Large intestine (tissue), 12 donors: ENCODE measurements around the gene ZNF594. TPM values are rescaled to one million over a fixed set of nuclear protein-coding genes. Genes with fewer than 3 reads are reported as not detected.
A peak's percentile ranks its signal among the peaks of the same experiment; 100 is the strongest.
"Not testable (repeated sequence)": the region's sequence is repeated elsewhere in the genome, so short reads cannot be mapped to it uniquely, and the experiment has no call there.

Experiments
- DNase-seq, 2 donors: peaks; one replicate each; pipeline versions ENCODE4 v3.0.0 to v3.0.0-alpha.2; 2013
- H3K27ac ChIP-seq: one replicate; pipeline ENCODE4 v1.5.1; 2013; ENCODE audit warnings: low read length
- H3K27me3 ChIP-seq: 2 replicates; pipeline ENCODE4 v1.6.1; 2013; ENCODE audit warnings: low read length; ENCODE audit not compliant: control insufficient read depth, insufficient read depth
- H3K36me3 ChIP-seq: 2 replicates; pipeline ENCODE4 v1.6.1; 2013; ENCODE audit warnings: low read length; ENCODE audit not compliant: control insufficient read depth, insufficient read depth
- H3K4me1 ChIP-seq: one replicate; pipeline ENCODE4 v1.6.1; 2013; ENCODE audit warnings: low read length; ENCODE audit not compliant: control insufficient read depth, insufficient read depth
- H3K4me3 ChIP-seq: one replicate; pipeline ENCODE4 v1.5.1; 2013; ENCODE audit warnings: low read length
- H3K9me3 ChIP-seq: one replicate; pipeline ENCODE4 v1.6.1; 2013; ENCODE audit warnings: mild to moderate bottlenecking, low read depth, low read length, moderate library complexity; ENCODE audit not compliant: control insufficient read depth
- WGBS: methylation state at CpG from one replicate; pipeline ENCODE4 v1.1.5; 2013; ENCODE audit warnings: low lambda C conversion rate; ENCODE audit not compliant: insufficient coverage; 5-methylcytosine and 5-hydroxymethylcytosine counted together
- long read RNA-seq, 11 donors: transcript quantifications; one replicate each; lab custom pipeline, GENCODE V29; 2026
- polyA plus RNA-seq: library from polyadenylated mRNA; unstranded; fragments of 120-200 nt; gene quantifications from one replicate; pipeline ENCODE4 v1.2.1, GENCODE V29; 2013

ZNF594 gene
- 14.6 TPM for polyA plus RNA-seq
- long read RNA-seq, donor 1, full-length matches to known transcripts, result 6 of 6 reads
- long read RNA-seq, donor 1, partial matches to known transcripts, result 0 of 6 reads
- long read RNA-seq, donor 1, other reads (novel, unspliced or antisense), result 0 of 6 reads
- long read RNA-seq, donor 2, full-length matches to known transcripts, result 7 of 7 reads
- long read RNA-seq, donor 2, partial matches to known transcripts, result 0 of 7 reads
- long read RNA-seq, donor 2, other reads (novel, unspliced or antisense), result 0 of 7 reads
- long read RNA-seq, donor 3, result 0 reads
- long read RNA-seq, donor 4, full-length matches to known transcripts, result 1 of 1 reads
- long read RNA-seq, donor 4, partial matches to known transcripts, result 0 of 1 reads
- long read RNA-seq, donor 4, other reads (novel, unspliced or antisense), result 0 of 1 reads
- long read RNA-seq, donor 5, full-length matches to known transcripts, result 5 of 5 reads
- long read RNA-seq, donor 5, partial matches to known transcripts, result 0 of 5 reads
- long read RNA-seq, donor 5, other reads (novel, unspliced or antisense), result 0 of 5 reads
- long read RNA-seq, donor 6, full-length matches to known transcripts, result 3 of 3 reads
- long read RNA-seq, donor 6, partial matches to known transcripts, result 0 of 3 reads
- long read RNA-seq, donor 6, other reads (novel, unspliced or antisense), result 0 of 3 reads
- long read RNA-seq, donor 7, full-length matches to known transcripts, result 1 of 1 reads
- long read RNA-seq, donor 7, partial matches to known transcripts, result 0 of 1 reads
- long read RNA-seq, donor 7, other reads (novel, unspliced or antisense), result 0 of 1 reads
- long read RNA-seq, donor 8, full-length matches to known transcripts, result 13 of 13 reads
- long read RNA-seq, donor 8, partial matches to known transcripts, result 0 of 13 reads
- long read RNA-seq, donor 8, other reads (novel, unspliced or antisense), result 0 of 13 reads
- long read RNA-seq, donor 9, full-length matches to known transcripts, result 7 of 7 reads
- long read RNA-seq, donor 9, partial matches to known transcripts, result 0 of 7 reads
- long read RNA-seq, donor 9, other reads (novel, unspliced or antisense), result 0 of 7 reads
- long read RNA-seq, donor 10, full-length matches to known transcripts, result 6 of 6 reads
- long read RNA-seq, donor 10, partial matches to known transcripts, result 0 of 6 reads
- long read RNA-seq, donor 10, other reads (novel, unspliced or antisense), result 0 of 6 reads
- long read RNA-seq, donor 11, full-length matches to known transcripts, result 7 of 7 reads
- long read RNA-seq, donor 11, partial matches to known transcripts, result 0 of 7 reads
- long read RNA-seq, donor 11, other reads (novel, unspliced or antisense), result 0 of 7 reads

DNA sequence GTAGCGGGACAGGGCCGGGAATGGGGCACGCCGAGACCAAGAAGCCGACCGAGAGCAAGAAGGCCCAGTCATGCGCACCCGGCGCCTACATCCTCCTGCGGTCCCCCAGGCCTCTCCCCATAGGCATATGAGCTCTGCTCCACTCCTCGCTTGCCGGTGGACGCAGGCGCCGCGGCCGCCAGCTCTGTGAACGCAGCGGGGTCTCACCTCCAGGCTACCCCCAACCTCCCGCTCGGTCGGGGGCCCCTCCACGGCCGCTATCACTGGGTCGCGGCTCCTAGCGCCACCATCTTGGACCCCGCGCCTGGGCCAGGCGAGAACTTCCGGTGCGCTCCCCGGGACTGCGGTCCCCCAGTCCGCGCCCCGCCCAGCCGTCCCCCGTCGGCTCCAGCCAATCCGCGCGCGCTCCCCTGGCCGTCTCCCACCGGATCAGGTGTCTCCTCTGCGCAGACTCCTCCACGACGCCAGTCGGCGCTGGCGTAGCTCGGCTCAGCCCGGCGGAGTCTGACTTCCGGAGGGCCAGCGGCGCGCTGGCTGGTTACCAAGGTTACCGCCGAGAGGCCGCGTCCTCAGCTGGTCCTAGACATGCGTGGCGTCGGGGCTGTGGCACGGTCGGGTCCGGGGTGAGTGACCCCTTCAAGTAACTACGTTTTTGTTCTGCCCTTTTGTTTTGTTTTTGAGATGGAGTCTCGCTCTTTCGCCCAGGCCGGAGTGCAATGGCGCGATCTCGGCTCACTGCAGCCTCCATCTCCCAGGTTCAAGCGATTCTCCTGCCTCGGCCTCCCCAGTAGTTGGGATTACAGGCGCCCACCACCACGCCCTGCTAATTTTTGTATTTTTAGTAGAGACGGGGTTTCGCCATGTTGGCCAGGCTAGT is at the start of gene ZNF594:
ZNF594 (minus strand) TSS at position 328 of the 877 bp plus-strand sequence. CDS start 7,612 bp downstream, outside the sequence.
- no CpG with 5 or more reads among the region's 82 CpGs for WGBS
- Histone ChIP-seq H3K9me3 (peaks cover 19% of the 10 kb centered on the region), H3K27me3 (no peaks in the 10 kb centered on the region), H3K27ac (peak within 1 kb of the TSS; percentile 61), H3K36me3 (peaks cover 12% of the 10 kb centered on the region), H3K4me3 (peak within 1 kb of the TSS; percentile 90), H3K4me1 (peaks cover 6% of the 10 kb centered on the region)
- DNase-seq, result peak; percentile 97 to 98

DNA sequence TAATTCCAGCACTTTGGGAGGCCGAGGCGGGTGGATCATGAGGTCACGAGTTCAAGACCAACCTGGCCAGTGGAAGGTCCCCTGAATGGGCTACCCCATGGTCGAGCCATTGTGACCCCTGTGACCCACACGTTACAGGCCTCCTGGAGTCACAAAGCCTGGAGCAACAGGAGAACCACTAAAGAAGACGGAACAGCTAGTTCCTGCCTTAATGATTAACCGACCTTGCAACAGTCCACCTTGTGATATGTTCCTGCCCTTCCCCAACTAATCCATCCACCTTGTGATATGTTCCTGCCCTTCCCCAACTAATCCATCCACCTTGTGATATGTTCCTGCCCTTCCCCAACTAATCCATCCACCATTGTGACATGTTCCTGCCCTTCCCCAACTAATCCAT is 48.1 kb upstream of the ZNF594 start:
- not testable (repeated sequence) for H3K36me3 ChIP-seq, H3K9me3 ChIP-seq, H3K27me3 ChIP-seq, H3K4me3 ChIP-seq, H3K27ac ChIP-seq, DNase-seq
- H3K4me1 ChIP-seq, result peaks cover 14% of the 10 kb centered on the region
- WGBS, result 80% methylated on average over 1 of the region's 7 CpGs

DNA sequence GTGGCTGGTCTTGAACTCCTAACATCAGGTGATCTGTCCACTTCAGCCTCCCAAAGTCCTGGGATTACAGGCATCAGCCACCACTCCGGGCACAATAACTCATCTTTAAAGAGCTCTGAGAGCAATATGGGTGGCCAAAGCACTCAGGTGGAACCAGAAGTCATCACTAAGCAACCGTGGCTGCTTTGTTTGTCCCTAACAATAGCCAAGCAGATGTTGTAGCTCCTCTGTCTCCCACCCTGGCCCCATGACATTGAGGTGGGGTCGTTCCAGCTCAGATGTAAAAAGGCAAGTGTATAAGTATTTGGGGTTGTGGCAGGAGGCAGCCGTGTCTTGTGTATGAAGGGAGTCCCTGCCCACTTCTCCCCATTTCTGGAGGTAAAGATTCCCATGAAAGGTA is 46.7 kb upstream of the ZNF594 start:
- Histone ChIP-seq H3K27me3 (no peaks in the 10 kb centered on the region), H3K4me3 (no peak overlapping the region), H3K27ac (no peak overlapping the region), H3K36me3 (no peaks in the 10 kb centered on the region), H3K4me1 (peaks cover 14% of the 10 kb centered on the region), H3K9me3 (peaks cover 3% of the 10 kb centered on the region)
- WGBS, result no CpG with 5 or more reads among the region's 4 CpGs
- DNase-seq, result no peak

DNA sequence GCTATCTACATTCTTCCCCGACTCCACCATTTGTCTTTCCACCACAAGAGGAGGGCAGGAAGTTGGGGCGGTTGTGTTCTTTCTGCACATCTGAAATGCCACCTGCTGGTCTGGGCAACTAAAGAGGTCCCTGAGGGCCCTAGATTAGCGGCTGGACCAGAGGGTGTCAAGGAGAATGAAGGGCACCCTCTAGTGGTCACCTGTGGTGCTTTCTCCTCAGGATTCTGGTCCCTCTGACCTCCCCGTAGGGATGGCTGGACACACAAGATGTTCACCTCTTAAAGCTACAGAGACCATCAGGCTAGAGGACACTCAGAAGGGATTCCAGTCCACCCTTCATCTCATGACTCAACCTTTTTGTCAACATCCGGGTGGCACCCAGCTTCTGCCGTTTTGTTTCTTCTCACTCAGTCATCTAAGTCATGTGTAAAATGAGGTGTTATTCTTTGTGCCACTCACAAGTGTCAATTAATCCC is 45.9 kb upstream of the ZNF594 start:
- WGBS, result no CpG with 5 or more reads among the region's 6 CpGs
- Histone ChIP-seq H3K9me3 (peaks cover 3% of the 10 kb centered on the region), H3K27ac (no peak overlapping the region), H3K36me3 (no peaks in the 10 kb centered on the region), H3K4me1 (peaks cover 10% of the 10 kb centered on the region), H3K4me3 (no peak overlapping the region), H3K27me3 (no peaks in the 10 kb centered on the region)
- peak; percentile 9 to 35 for DNase-seq

DNA sequence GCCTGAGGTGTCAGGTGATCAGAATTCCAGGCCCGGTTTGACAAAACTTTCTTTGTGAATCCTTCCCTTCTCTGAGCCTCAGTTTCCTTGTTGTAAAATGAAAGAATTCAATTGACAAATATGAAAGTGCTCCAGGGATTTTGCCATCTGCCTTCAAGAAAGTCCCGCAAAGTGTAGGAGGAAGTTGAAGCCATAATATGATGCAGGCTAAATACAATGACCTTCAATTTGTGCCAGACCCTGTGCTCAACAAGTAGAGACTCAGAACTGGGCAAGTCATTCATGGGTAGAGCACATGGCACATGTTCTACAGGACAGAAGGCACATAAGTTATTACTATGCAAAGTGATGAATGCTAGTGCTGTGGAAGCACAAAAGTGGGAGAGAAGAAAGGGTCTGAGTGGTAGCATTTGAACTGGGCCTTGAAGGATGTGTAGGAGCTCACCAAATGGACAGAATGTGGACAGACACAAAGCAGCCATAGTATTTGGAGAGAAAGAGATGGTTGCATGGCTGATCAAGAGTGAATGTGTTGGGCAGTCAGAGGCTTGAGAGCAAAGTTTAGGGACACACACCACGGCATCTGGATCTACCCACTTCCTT is 45.4 kb upstream of the ZNF594 start:
- WGBS, result 80% methylated on average over 2 of the region's 3 CpGs
- peaks cover 10% of the 10 kb centered on the region for H3K4me1 ChIP-seq
- H3K27me3 ChIP-seq, result no peaks in the 10 kb centered on the region
- peaks cover 3% of the 10 kb centered on the region for H3K9me3 ChIP-seq
- H3K36me3 ChIP-seq, result no peaks in the 10 kb centered on the region
- no peak for DNase-seq
- no peak overlapping the region for H3K27ac ChIP-seq
- H3K4me3 ChIP-seq, result no peak overlapping the region

DNA sequence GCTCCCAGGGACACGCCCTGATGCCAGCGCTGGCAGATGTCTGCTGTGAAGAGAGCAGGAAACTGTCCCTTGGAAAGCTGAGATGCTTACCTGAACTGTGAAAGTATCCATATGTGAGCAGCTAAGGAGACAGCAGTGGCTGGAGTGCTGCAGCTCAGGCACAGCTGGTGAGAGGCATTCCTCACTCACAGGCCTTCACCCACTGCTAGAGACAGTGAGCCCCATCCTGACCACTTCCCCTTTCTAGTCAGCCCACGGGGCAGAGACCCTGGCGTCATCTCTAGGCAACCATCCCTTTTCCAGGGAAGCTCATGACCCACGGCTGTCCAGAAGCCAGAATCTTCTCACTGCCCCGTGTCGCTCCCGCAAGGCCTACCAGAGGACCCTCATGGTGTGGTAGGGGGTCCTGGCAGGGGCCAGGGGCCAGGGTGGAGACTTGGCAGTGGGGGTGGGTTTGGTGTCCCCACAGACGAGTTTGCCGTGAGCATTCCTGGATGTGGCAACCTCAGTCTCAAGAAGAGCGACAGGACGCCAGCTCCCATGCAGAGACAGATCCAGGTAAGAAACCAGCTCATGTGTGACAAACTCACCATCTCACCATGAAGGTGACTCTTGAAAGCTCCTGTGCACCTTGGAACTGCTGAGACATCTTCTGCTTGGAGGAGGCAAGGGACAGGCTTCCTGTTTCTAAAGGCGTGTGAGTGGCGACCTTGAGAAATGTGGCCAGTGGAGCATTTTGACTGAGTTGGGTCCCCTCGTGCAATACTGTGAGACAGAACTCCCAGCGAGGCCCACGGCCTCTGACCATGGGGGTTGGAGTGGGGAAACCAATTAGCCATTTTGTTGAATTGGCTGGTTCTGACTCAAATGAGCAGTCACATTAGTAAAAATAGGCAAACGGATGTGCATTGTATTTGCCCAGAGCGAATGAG is 43.2 kb upstream of the ZNF594 start, which contains the start of gene SCIMP:
SCIMP (minus strand) TSS at position 216 of the 932 bp plus-strand sequence; CDS start at position 111, 105 bp downstream.
- Histone ChIP-seq H3K4me3 (peak within 1 kb of the TSS; percentile 15), H3K27ac (no peak within 1 kb of the TSS), H3K36me3 (peaks cover 4% of the 10 kb centered on the region), H3K27me3 (no peaks in the 10 kb centered on the region), H3K9me3 (peaks cover 3% of the 10 kb centered on the region), H3K4me1 (no peaks in the 10 kb centered on the region)
- WGBS, result 100% methylated on average over 2 of the region's 19 CpGs
- DNase-seq, result no peak

DNA sequence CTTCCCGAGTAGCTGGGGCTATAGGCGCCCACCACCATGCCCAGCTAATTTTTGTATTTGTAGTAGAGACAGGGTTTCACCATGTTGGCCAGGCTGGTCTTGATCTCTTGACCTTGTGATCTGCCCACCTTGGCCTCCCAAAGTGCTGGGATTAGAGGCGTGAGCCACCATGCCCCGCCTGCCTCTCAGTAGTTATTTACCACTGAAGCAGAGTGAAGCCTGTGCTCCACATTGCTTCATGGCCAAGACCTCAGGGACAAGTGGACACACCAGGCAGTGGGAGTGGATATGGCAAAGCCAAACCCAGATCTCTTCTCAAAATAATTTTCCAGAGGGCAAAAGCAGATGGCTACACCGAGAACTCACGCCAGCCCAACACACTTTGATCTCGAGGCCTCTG is 41.8 kb upstream of the ZNF594 start:
- not testable (repeated sequence) for H3K36me3 ChIP-seq, H3K27me3 ChIP-seq, H3K4me3 ChIP-seq, DNase-seq, H3K4me1 ChIP-seq, H3K27ac ChIP-seq, H3K9me3 ChIP-seq
- no CpG with 5 or more reads among the region's 7 CpGs for WGBS

DNA sequence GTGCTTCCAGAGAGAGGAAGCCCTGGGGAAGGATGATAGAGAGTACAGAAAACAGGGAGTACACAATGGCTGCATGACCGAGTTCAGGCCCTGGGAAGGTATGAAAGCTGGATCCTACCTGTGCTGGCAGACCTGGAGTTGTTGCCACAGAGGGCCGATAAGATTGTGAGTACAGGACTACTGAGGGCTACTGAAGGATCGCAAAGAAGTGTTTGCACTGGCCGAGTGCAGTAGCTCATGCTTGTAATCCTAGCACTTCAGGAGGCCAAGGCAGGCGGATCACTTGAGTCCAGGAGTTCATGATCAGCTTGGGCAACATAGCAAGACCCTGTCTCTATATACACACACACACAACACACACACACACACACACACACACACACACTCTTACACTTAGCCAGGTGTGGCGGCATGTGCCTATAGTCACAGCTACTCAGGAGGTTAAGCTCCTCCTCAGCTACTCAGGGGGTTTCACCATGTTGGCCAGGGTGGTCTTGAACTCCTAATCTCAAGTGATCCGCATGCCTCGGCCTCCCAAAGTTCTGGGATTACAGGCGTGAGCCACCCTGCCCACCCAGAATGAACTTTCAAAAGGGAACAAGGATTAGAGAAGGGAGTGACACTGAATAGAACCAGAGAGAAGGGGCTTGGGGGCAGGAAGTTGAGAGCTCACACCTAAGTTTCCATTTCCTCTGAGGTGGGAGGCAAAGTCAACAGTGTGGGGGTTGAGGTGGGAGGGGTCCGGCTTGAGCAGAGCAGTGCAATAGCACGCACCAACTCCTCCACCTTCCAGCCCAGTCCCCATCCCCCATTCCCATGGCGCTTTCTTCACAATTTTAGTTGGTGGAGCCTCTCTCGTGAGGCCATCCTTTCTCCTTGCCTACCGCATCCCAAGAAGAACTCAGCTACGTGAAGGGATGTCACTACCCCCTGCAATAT is 35.5 kb upstream of the ZNF594 start:
- H3K36me3 ChIP-seq, result peaks cover 13% of the 10 kb centered on the region

More for the DNA sequence above, 35.5 kb upstream of the ZNF594 start:
- no peaks in the 10 kb centered on the region for H3K9me3 ChIP-seq
- WGBS, result no CpG with 5 or more reads among the region's 15 CpGs
- no peak overlapping the region for H3K27ac ChIP-seq
- no peaks in the 10 kb centered on the region for H3K4me1 ChIP-seq
- no peak for DNase-seq
- no peaks in the 10 kb centered on the region for H3K27me3 ChIP-seq
- H3K4me3 ChIP-seq, result no peak overlapping the region
